GM12874 (cell line): ENCODE measurements around the gene HEATR3.

Source experiments
- TF ChIP-seq, protein P1 (sequence below): IDR thresholded peaks from 2 replicates; pipeline ENCODE4 v1.5.1; 2011; ENCODE audit warnings: low read depth, mild to moderate bottlenecking, control low read depth, low read length, moderate library complexity; ENCODE audit not compliant: insufficient read depth

The HEATR3 gene

DNA sequence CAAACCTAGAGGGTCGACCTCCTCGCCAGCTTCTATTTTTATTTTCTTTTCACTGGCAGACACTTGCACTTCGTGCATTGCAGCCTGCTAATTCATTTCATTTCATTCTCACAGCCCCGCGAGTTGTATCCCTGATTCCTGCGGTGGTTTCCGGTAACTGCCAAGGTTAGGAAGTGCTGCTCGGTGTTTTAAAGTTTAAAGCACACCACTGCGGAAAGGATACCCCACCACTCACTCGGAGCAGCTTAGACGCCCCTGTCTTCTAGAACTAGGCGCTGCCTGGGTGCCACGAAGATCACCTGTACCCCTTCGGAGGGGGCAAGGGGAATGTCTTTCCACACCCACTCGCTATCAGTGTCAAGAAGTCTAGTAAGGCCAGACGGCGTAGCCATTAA is 40.2 kb upstream of the HEATR3 start:
- TF ChIP-seq, protein P1, sequence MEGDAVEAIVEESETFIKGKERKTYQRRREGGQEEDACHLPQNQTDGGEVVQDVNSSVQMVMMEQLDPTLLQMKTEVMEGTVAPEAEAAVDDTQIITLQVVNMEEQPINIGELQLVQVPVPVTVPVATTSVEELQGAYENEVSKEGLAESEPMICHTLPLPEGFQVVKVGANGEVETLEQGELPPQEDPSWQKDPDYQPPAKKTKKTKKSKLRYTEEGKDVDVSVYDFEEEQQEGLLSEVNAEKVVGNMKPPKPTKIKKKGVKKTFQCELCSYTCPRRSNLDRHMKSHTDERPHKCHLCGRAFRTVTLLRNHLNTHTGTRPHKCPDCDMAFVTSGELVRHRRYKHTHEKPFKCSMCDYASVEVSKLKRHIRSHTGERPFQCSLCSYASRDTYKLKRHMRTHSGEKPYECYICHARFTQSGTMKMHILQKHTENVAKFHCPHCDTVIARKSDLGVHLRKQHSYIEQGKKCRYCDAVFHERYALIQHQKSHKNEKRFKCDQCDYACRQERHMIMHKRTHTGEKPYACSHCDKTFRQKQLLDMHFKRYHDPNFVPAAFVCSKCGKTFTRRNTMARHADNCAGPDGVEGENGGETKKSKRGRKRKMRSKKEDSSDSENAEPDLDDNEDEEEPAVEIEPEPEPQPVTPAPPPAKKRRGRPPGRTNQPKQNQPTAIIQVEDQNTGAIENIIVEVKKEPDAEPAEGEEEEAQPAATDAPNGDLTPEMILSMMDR, result no peak

DNA sequence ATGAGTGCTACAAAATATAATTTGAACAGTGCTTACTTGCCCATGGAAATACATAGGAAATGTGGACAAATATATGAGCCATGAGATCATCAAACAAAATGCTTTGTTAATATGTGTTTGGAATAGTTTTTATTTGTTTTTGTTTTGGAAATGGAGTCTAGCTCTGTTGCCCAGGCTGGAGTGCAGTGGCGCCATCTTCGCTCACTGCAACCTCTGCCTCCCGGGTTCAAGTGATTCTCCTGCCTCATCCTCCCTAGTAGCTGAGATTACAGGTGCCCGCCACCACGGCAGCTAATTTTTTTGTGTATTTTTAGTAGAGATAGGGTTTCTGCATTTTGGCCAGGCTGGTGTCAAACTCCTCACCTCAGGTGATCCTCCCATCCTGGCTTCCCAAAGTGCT is 37.9 kb upstream of the HEATR3 start:
- TF ChIP-seq, protein P1, result no peak

DNA sequence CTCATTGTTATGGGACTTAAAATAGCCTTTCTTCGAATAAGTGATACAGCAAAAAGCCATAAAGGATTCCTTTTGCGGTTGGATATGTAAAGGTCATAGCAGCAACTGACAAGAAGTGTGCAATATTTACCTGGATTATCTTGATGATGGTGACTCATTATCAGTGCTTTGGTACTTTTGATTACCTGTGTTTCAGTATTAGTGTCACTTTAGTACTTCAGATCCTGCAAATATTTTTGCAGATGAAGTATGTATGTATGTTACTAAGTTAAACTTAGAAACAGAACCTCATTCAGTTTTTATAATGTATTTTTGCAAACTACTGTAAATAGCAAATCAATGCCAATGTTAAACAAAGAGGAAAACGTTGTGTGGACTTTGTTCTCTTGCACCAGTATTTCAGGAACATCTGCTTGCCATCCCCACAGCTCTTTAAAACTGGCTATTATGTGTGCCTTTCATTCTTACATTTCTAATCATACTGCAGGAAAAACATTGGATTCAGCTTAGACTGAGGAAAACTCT is 30.2 kb upstream of the HEATR3 start:
- TF ChIP-seq, protein P1, result no peak

DNA sequence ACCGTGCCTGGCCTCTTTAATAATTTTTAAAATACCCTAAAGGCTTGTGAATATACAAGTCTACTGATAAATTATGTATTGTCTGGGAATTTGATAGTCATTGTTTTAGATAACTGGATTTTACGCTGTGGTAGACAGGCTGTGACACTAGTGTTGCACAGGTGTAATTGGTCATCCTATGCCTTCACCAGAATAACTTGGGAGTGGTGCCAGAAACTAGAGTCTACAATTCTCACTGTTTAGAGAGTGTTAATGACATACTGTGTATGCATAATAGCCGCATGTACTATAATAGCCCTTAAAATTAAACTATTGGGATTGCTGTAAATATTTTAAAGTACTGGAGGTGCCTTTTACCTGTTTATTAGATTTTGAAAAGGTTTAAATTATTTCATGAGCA is 29.3 kb upstream of the HEATR3 start:
- TF ChIP-seq, protein P1, result no peak

DNA sequence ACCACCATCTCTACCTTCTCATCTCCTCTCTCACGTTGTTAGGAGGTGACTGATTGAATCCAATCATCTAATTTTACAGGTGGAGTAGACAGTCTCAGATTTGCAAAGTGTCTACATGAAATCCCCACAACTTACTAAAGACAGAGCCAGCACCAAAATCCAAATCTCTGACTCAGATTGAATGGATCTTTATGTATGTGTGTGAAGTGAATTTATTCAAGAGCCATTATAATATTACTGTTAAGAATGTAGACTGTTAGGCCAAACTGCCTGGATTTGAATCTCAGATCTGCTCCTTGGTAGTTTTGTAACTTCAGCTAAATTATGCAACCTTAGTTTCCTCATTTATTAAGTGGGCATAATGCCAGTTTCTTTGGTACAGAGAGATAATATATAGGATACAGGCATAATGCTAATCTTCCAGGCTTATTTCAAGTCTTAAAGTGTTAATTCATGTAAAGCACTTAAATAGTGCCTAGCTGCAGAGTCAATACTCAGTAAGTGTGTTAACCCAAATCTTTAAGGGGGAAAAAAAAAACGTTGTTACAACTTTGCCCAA is 28.0 kb upstream of the HEATR3 start:
- TF ChIP-seq, protein P1, result no peak

DNA sequence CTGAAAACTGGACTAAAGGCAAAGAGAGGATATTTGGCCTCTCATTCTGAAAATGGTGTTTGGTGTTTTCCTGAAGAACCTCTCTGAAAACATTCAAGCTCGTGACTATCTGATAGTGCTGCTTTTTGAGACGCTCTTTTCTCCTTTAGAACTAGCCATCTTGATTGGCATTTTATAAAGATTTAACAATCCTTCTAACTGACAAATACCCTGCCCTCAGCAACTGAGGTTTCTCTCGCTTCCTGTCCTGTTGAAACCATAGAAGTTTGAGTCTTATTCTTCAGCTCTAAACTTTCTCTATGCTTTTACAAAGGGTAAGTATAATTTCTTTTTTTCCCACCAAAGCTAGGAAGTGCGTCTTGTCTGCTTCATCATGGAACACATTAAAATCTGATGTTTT is 27.5 kb upstream of the HEATR3 start:
- TF ChIP-seq, protein P1, result no peak

DNA sequence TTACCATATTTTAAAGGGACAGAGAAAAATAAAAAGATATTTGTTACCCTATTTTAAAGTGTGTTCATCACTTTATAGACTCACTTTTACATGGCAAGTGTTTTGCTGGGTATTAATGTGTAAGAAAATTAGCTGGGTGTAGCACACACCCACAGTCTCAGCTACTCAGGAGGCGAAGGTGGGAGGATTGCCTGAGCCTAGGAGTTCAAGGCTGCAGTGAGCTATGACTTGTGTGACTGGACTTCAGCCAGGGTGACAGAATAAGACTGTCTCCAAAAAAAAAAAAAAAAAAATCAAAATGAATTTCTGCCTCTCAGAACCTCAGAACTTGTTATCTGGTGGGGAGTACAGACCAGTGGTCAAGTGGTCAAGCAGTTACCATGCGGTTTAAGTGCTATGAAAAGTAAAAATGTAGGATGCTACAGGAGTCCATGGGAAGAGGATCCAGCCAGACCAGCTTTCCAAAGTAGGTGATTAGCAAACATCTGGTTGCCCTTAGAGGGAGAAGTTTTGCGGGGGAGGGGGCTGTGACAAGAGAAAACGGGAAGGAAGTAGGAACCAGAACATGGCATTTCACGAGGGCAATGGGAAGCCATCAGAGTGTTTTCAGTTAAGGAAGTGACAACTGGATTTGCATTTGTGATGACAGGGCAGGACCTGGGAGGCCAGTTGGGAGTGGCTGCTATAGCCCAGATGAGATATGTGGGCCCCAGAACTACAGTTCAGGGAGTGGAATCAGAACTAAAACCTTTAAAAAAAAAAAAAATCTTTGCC is 26.8 kb upstream of the HEATR3 start:
- TF ChIP-seq, protein P1, result no peak
